Keratinocyte (primary cell): ENCODE data around the gene EMCN. TPM values are rescaled to one million over a fixed set of nuclear protein-coding genes. Genes with fewer than 3 reads are reported as not detected.
A peak's percentile ranks its signal among the peaks of the same experiment; 100 is the strongest.

Source experiments
- DNase-seq: peaks from one replicate; pipeline ENCODE4 v3.0.0-alpha.2; 2011; ENCODE audit warnings: low read depth, missing footprints, low spot score
- FAIRE-seq: peaks from 2 replicates; lab custom pipeline; 2011; peaks lifted over from hg19 to GRCh38; lab: Jason Lieb, UNC
- H2AFZ ChIP-seq: 2 replicates; pipeline ENCODE4 v1.6.0; 2012; ENCODE audit warnings: low read length, control low read depth, inconsistent platforms; ENCODE audit not compliant: control insufficient read depth
- H3K27ac ChIP-seq: 2 replicates; pipeline ENCODE4 v1.5.1; 2011; ENCODE audit warnings: low read length; ENCODE audit not compliant: control insufficient read depth, insufficient read depth
- H3K27me3 ChIP-seq: 3 replicates; pipeline ENCODE4 v1.6.0; 2011; ENCODE audit warnings: low read length; ENCODE audit not compliant: control insufficient read depth, insufficient read depth; ENCODE audit errors: extremely low read depth
- H3K36me3 ChIP-seq, 2 experiments: 2 replicates in 1 of 2; 3 replicates in 1 of 2; pipeline ENCODE4 v1.5.1; 2011; ENCODE audit warnings: low read length in 2 of 2, mild to moderate bottlenecking in 1 of 2; ENCODE audit not compliant: control insufficient read depth in 2 of 2, insufficient read depth in 2 of 2; ENCODE audit errors: extremely low read depth in 1 of 2
- H3K4me1 ChIP-seq: 3 replicates; pipeline ENCODE4 v1.5.1; 2011; ENCODE audit warnings: low read length; ENCODE audit not compliant: control insufficient read depth, insufficient read depth; ENCODE audit errors: extremely low read depth
- H3K4me2 ChIP-seq: 3 replicates; pipeline ENCODE4 v1.6.0; 2011; ENCODE audit warnings: low read depth, low read length; ENCODE audit not compliant: control insufficient read depth, insufficient read depth; ENCODE audit errors: extremely low read depth
- H3K4me3 ChIP-seq, 3 experiments: fragments of 200-600 bp in 1 of 3; sonication (generic) in 1 of 3; 2 replicates in 2 of 3; 3 replicates in 1 of 3; pipeline ENCODE4 v1.5.1; 2011 to 2016; ENCODE audit warnings: low read length in 3 of 3, mild to moderate bottlenecking in 3 of 3, control low read depth in 2 of 3, inconsistent platforms in 1 of 3, low read depth in 1 of 3, mixed read lengths in 1 of 3, mixed run types in 1 of 3, moderate library complexity in 1 of 3; ENCODE audit not compliant: control insufficient read depth in 2 of 3, insufficient read depth in 2 of 3; ENCODE audit errors: extremely low read depth in 1 of 3
- H3K79me2 ChIP-seq: 2 replicates; pipeline ENCODE4 v1.6.0; 2012; ENCODE audit warnings: low read length; ENCODE audit not compliant: control insufficient read depth, insufficient read depth
- H3K9ac ChIP-seq: 3 replicates; pipeline ENCODE4 v1.6.0; 2011; ENCODE audit warnings: low read length; ENCODE audit not compliant: control insufficient read depth, insufficient read depth; ENCODE audit errors: extremely low read depth
- H3K9me1 ChIP-seq: 3 replicates; pipeline ENCODE4 v1.6.0; 2011; ENCODE audit warnings: low read length; ENCODE audit not compliant: control insufficient read depth, insufficient read depth; ENCODE audit errors: extremely low read depth
- H3K9me3 ChIP-seq: 2 replicates; pipeline ENCODE4 v1.5.1; 2012; ENCODE audit warnings: low read depth, low read length; ENCODE audit not compliant: control insufficient read depth
- H4K20me1 ChIP-seq: 3 replicates; pipeline ENCODE4 v1.6.0; 2011; ENCODE audit warnings: low read length; ENCODE audit not compliant: control insufficient read depth, insufficient read depth; ENCODE audit errors: extremely low read depth
- EZH2 ChIP-seq: IDR thresholded peaks from one replicate; pipeline ENCODE4 v1.6.1; 2012; ENCODE audit warnings: inconsistent platforms, mild to moderate bottlenecking, low read length, moderate library complexity
- dilution Hi-C: fragments of 300-500 bp; cut with MboI; formaldehyde crosslinking; loops from one replicate; pipeline ENCODE4 v1.7.0; 2020; ENCODE audit warnings: low sequenced_read_pairs; ENCODE audit not compliant: extremely low pct_ligation_motif_present
- polyA plus RNA-seq, 5 experiments: library from polyadenylated mRNA; depleted of rRNA in 3 of 5; stranded (reverse) in 3 of 5; stranded (forward) in 1 of 5; unstranded in 1 of 5; fragments of >200 nt; gene quantifications; 1 replicate in 1 of 5; 2 replicates in 3 of 5; 3 replicates in 1 of 5; pipeline versions ENCODE4 v1.2.1 to v1.2.3, GENCODE V29; 2011 to 2012; ENCODE audit warnings: missing spikeins in 2 of 5, low read depth in 1 of 5, low replicate concordance in 1 of 5
- TF ChIP-seq, protein P1 (sequence below), 3 experiments: IDR thresholded peaks in 1 of 3; conservative IDR thresholded peaks in 1 of 3; optimal IDR thresholded peaks in 1 of 3; 2 replicates in 2 of 3; 3 replicates in 1 of 3; pipeline versions ENCODE3 to v1.5.1; 2011; ENCODE audit warnings: low read length in 3 of 3, mild to moderate bottlenecking in 3 of 3, moderate library complexity in 2 of 3, control low read depth in 1 of 3, inconsistent platforms in 1 of 3; ENCODE audit not compliant: insufficient read depth in 2 of 3; ENCODE audit errors: extremely low read depth in 1 of 3

The EMCN gene
- polyA plus RNA-seq, 1 donor (not counting 4 experiments of a cell fraction or from before 2014, with no cell fraction given) = not detected

DNA sequence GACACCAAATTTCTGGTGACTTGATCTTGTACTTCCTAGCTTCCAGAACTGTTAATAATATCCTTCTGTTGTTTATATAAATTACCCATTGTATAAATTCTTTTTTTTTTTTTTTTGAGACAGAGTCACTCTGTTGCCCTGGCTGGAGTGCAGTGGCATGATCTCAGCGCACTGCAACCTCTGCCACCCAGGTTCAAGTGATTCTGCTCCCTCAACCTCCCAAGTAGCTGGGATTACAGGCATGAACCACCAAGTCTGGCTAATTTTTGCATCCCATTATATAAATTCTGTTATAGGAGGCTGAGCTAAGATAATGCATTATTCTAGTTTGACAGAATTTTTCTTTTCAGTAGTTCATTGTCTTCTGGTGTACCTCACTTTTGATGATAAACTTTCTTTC is 170.6 kb downstream of the EMCN start:
- dilution Hi-C loops = no loop called here
- Histone ChIP-seq H2AFZ (peak overlapping the region; percentile 16), H3K36me3 (no peaks in the 10 kb centered on the region), H3K79me2 (no peaks in the 10 kb centered on the region), H3K9ac (no peak overlapping the region), H4K20me1 (no peaks in the 10 kb centered on the region), H3K27ac (peak overlapping the region; percentile 3), H3K27me3 (no peaks in the 10 kb centered on the region), H3K9me1 (no peaks in the 10 kb centered on the region), H3K4me1 (peaks cover 13% of the 10 kb centered on the region), H3K4me3 (no peak overlapping the region), H3K9me3 (no peaks in the 10 kb centered on the region), H3K4me2 (no peak overlapping the region)
- no peak for TF ChIP-seq EZH2
- TF ChIP-seq, protein P1, sequence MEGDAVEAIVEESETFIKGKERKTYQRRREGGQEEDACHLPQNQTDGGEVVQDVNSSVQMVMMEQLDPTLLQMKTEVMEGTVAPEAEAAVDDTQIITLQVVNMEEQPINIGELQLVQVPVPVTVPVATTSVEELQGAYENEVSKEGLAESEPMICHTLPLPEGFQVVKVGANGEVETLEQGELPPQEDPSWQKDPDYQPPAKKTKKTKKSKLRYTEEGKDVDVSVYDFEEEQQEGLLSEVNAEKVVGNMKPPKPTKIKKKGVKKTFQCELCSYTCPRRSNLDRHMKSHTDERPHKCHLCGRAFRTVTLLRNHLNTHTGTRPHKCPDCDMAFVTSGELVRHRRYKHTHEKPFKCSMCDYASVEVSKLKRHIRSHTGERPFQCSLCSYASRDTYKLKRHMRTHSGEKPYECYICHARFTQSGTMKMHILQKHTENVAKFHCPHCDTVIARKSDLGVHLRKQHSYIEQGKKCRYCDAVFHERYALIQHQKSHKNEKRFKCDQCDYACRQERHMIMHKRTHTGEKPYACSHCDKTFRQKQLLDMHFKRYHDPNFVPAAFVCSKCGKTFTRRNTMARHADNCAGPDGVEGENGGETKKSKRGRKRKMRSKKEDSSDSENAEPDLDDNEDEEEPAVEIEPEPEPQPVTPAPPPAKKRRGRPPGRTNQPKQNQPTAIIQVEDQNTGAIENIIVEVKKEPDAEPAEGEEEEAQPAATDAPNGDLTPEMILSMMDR (optimal IDR thresholded peaks at IDR 0.05 in 1 of 3, IDR thresholded peaks at IDR 0.05 in 1 of 3, conservative IDR thresholded peaks at IDR 0.05 in 1 of 3; ENCODE audit: extremely low read depth in 1 of 3, insufficient read depth in 2 of 3, low read length in 3 of 3) = no peak
- no peak for FAIRE-seq
- no peak for DNase-seq

DNA sequence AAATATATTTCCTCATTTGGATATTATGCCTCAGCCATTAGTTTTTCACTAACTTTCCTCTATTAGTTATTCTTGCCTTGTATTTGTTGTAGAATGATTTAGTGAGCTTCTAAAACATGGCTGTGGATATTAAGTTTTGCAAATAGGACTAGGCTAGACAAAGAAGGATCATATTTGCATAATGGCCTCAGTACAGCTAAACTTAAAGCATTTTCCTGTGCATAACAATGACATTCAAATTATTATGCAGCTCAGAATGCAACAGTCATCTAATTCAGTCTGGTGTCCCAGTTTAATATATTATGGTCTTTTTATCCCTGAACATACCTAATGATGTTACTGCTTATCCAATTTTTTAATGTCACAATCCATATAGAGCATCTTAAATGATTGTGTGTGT is 172.2 kb downstream of the EMCN start:
- H3K36me3 ChIP-seq = no peaks in the 10 kb centered on the region
- no peaks in the 10 kb centered on the region for H4K20me1 ChIP-seq
- FAIRE-seq (no peak), DNase-seq (no peak)
- H3K4me2 ChIP-seq = no peak overlapping the region
- no peaks in the 10 kb centered on the region for H3K79me2 ChIP-seq
- no peaks in the 10 kb centered on the region for H3K9me3 ChIP-seq
- H3K27ac ChIP-seq = no peak overlapping the region
- TF ChIP-seq EZH2 = no peak
- TF ChIP-seq, protein P1 (optimal IDR thresholded peaks at IDR 0.05 in 1 of 3, IDR thresholded peaks at IDR 0.05 in 1 of 3, conservative IDR thresholded peaks at IDR 0.05 in 1 of 3; ENCODE audit: extremely low read depth in 1 of 3, insufficient read depth in 2 of 3, low read length in 3 of 3) = no peak
- H3K4me1 ChIP-seq = peaks cover 13% of the 10 kb centered on the region
- no peak overlapping the region for H3K4me3 ChIP-seq
- H3K9me1 ChIP-seq = no peaks in the 10 kb centered on the region
- H3K9ac ChIP-seq = no peak overlapping the region
- dilution Hi-C loops = no loop called here
- H3K27me3 ChIP-seq = no peaks in the 10 kb centered on the region
- H2AFZ ChIP-seq = no peak overlapping the region
